Brain microvascular endothelial cell (primary cell): ENCODE data around the gene HSCB.
A peak's percentile ranks its signal among the peaks of the same experiment; 100 is the strongest.
"Not testable (repeated sequence)": the region's sequence is repeated elsewhere in the genome, so short reads cannot be mapped to it uniquely, and the experiment has no call there.

Experiments
- DNase-seq: peaks from one replicate; pipeline ENCODE4 v3.0.0-alpha.2; 2020
- H3K27ac ChIP-seq: fragments of 250-450 bp; sonication (Bioruptor Pico); 2 replicates; pipeline ENCODE4 v1.5.1; 2020; ENCODE audit warnings: mild to moderate bottlenecking, moderate library complexity
- H3K27me3 ChIP-seq: fragments of 250-450 bp; sonication (Bioruptor Pico); replicated peaks from 2 replicates; pipeline ENCODE4 v1.5.1; 2020; ENCODE audit warnings: mild to moderate bottlenecking
- H3K36me3 ChIP-seq: fragments of 250-450 bp; sonication (Bioruptor Pico); replicated peaks from 2 replicates; pipeline ENCODE4 v1.5.1; 2020; ENCODE audit warnings: mild to moderate bottlenecking
- H3K4me3 ChIP-seq: 2 replicates; pipeline ENCODE4 v1.5.1; 2011; ENCODE audit warnings: low read depth, mild to moderate bottlenecking, control low read depth, low read length, moderate library complexity
- in situ Hi-C: cut with HindIII; loops from 2 replicates; pipeline ENCODE4 v1.10.0; 2017; ENCODE audit warnings: low sequenced_read_pairs, low pct_ligation_motif_present
- TF ChIP-seq, protein P1 (sequence below): IDR thresholded peaks from 2 replicates; pipeline ENCODE4 v1.5.1; 2011; ENCODE audit warnings: low read depth, mild to moderate bottlenecking, moderate library complexity, low read length, control low read depth, inconsistent platforms; ENCODE audit errors: missing control alignments

Gene HSCB

DNA sequence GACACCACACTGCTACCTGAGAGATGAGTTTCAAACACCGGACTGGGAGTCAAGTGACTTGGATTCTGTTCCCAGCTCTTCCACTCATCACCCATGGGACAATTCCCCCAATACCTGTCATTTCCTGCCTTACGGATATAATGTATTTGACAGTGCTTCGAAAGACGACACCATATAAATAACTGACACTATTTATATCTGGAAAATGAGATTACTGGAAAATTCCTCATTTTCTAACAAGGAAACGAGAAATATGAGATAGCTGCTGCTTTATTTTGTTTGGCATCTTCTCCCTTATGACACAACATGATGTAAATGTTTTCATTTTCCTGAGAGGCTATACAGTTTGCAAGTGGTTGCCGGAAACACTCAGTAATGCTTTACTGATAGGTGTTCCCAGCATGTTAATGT, 8.6 kb downstream of the HSCB start:
- Histone ChIP-seq H3K36me3 (peaks cover 8% of the 10 kb centered on the region), H3K4me3 (no peak overlapping the region), H3K27me3 (no peaks in the 10 kb centered on the region), H3K27ac (peak overlapping the region; percentile 28)
- peak; percentile 72 for DNase-seq
- in situ Hi-C loops: no loop called here
- TF ChIP-seq, protein P1, sequence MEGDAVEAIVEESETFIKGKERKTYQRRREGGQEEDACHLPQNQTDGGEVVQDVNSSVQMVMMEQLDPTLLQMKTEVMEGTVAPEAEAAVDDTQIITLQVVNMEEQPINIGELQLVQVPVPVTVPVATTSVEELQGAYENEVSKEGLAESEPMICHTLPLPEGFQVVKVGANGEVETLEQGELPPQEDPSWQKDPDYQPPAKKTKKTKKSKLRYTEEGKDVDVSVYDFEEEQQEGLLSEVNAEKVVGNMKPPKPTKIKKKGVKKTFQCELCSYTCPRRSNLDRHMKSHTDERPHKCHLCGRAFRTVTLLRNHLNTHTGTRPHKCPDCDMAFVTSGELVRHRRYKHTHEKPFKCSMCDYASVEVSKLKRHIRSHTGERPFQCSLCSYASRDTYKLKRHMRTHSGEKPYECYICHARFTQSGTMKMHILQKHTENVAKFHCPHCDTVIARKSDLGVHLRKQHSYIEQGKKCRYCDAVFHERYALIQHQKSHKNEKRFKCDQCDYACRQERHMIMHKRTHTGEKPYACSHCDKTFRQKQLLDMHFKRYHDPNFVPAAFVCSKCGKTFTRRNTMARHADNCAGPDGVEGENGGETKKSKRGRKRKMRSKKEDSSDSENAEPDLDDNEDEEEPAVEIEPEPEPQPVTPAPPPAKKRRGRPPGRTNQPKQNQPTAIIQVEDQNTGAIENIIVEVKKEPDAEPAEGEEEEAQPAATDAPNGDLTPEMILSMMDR: no peak

DNA sequence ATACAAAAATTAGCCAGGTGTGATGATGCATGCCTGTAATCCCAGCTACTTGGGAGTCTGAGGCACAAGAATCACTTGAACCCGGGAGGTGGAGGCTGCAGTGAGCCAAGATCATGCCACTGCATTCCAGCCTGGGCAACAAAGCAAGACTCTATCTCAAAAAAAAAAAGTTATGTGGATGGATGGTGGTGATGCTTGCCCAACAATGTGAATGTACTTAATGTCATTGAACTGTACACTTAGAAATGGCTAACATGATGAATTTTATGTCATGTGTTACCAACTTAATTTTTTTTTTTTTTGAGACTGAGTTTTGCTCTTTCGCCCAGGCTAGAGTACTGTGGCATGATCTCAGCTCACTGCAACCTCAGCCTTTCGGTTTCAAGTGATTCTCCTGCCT, 12.7 kb downstream of the HSCB start:
- H3K27me3 ChIP-seq, H3K36me3 ChIP-seq, in situ Hi-C loops, DNase-seq, H3K27ac ChIP-seq, H3K4me3 ChIP-seq: not testable (repeated sequence)

DNA sequence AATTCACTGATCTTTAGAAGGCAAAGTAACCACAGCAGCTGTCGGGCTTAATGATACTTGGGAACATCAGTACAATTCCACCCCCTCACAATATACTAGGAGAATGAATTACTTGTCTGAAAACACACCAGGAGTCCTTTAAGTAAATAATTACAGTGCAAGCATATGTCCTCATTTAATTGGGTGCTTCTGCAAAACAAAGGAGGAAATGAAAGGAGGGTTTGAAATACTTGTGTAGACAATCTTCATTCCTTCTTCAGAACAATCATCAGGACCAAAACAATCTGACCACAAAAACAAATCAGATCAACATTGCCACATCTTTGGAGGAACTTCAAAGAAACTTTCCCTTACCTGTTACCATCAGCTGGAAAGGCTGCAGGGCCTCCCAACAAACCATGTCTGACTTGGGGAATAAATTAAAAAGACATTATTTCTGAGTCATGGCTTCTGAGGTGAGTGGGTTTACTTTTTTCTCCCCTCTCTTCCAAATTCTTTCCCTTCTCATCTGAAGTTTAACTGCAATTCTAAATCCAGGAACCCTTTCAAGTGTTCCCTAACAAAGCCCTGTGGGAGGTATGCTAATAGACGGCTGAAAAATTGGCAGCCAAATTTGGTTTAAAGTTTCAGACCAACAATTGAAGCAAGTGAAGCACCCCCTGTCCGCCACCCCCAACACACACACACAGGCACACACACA, 18.2 kb downstream of the HSCB start:
- Histone ChIP-seq H3K36me3 (no peaks in the 10 kb centered on the region), H3K27ac (no peak overlapping the region), H3K4me3 (no peak overlapping the region), H3K27me3 (no peaks in the 10 kb centered on the region)
- in situ Hi-C loops: no loop called here
- no peak for DNase-seq
- TF ChIP-seq, protein P1: no peak

DNA sequence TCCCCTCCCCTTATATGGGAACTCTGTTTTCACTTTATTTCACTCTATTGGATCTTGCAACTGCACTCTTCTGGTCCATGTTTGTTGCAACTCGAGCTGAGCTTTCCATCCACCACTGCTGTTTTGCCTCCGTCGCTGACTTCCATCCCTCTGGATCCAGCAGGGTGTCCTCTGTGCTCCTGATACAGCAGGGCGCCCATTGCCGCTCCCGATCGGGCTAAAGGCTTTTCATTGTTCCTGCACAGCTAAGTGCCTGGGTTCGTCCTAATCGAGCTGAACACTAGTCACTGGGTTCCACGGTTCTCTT, 19.6 kb downstream of the HSCB start:
- Histone ChIP-seq H3K27me3 (no peaks in the 10 kb centered on the region), H3K4me3 (no peak overlapping the region), H3K36me3 (no peaks in the 10 kb centered on the region), H3K27ac (no peak overlapping the region)
- in situ Hi-C loops: no loop called here
- TF ChIP-seq, protein P1: no peak
- DNase-seq: no peak

DNA sequence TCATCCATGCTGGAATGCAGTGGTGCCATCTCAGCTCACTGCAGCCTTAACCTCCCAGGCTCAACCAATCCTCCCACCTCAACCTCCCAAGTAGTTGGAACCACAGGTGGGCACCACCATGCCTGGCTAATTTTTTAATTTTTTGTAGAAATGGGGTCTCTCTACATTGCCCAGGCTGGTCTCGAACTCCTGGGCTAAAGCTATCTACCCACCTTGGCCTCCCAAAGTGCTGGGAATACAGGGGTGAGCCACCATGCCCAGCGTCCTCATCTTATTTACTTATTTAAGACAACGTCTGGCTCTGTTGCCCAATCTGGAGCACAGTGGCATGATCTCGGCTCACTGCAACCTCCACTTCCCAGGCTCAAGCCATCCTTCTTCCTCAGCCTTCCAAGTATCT, 20.2 kb downstream of the HSCB start:
- H3K27me3 ChIP-seq, H3K27ac ChIP-seq, in situ Hi-C loops, H3K36me3 ChIP-seq, DNase-seq, H3K4me3 ChIP-seq: not testable (repeated sequence)

DNA sequence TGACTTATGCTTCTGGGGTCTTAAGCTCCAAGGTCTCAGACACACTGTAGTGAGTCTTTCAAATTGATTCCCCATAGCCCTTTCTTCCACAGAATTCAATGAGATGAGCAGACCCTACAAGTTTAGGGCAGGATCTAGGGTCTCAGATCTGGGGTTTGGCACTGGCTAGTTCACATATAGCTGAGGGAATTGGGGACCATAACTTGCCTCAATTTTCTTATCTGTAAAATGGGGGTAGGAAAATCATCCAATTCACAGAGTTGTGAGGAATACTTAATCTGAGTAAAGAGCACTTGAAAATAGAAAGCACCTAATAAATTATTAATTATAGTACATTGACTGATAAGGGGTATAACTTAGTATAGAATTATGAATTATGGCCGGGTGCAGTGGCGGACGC, 24.8 kb downstream of the HSCB start:
- TF ChIP-seq, protein P1: no peak
- H3K36me3 ChIP-seq: no peaks in the 10 kb centered on the region
- DNase-seq: no peak
- H3K27me3 ChIP-seq: no peaks in the 10 kb centered on the region
- H3K4me3 ChIP-seq: no peak overlapping the region
- no peak overlapping the region for H3K27ac ChIP-seq
- in situ Hi-C loops: no loop called here

DNA sequence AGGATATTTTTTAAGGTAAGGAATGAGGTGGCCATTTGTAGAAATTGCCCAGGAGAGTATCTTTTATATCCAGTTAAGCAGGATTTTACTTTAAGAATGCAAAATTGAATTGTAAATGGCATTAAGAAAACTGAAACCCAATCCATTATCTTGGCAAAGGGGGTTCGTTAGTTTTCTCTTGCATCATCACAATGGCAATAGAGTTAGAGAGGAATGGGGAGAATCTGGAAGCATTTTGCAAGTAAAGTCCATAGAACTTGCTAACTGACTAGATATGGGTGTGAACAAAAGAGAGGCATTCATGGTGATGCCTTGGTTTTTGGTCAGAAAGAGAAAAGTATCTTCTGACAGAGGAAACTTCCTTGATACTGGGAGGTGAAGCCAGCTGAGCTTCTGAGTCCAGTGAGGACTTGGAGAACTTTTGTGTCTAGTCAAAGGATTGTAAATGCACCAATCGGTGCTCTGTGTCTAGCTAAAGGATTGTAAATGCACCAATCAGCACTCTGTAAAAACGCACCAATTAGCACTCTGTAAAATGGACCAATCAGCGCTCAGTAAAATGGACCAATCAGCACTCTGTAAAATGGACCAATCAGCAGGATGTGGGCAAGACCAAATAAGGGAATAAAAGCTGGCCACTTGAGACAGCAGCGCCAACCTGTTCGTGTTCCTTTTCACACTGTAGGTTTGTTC, 27.0 kb downstream of the HSCB start:
- H3K27me3 ChIP-seq: no peaks in the 10 kb centered on the region
- in situ Hi-C loops: no loop called here
- TF ChIP-seq, protein P1: no peak
- DNase-seq: no peak
- H3K4me3 ChIP-seq: no peak overlapping the region
- H3K36me3 ChIP-seq: no peaks in the 10 kb centered on the region
- no peak overlapping the region for H3K27ac ChIP-seq
